Adipose tissue (tissue), 3 donors: ENCODE data around the gene CDA. TPM values are rescaled to one million over a fixed set of nuclear protein-coding genes. Genes with fewer than 3 reads are reported as not detected.
A peak's percentile ranks its signal among the peaks of the same experiment; 100 is the strongest.

Experiments used
- H3K27ac ChIP-seq: one replicate; pipeline ENCODE4 v1.5.1; 2013; ENCODE audit warnings: low read depth, low read length
- WGBS, 3 donors: extraction: QIAGEN DNeasy Blood & Tissue Kit; methylation state at CpG; one replicate each; pipeline ENCODE4 v1.1.7; 2013; 5-methylcytosine and 5-hydroxymethylcytosine counted together
- polyA plus RNA-seq, 3 donors: library from polyadenylated mRNA; stranded (reverse); fragments of 200-250 nt; gene quantifications; one replicate each; pipeline ENCODE4 v1.2.3, GENCODE V29; 2013
- donor health status: healthy with polysubstance abuse.
- donor health status: Bipolar disorder and iron deficiency.
- donor health status: healthy.

Gene CDA
- polyA plus RNA-seq, 3 donors: 0.66 to 29.8 (median 9.8) TPM

- WGBS, 3 donors: 75 to 77% (median 76%) methylated on average over 3 of the region's 3 CpGs
- H3K27ac ChIP-seq: no peak overlapping the region
Measured at GRCh38 chr1:20578062-20578461, 10.8 kb upstream of the CDA start.

GRCh38 chr1:20578721-20579395 is 10.0 kb upstream of the CDA start:
- WGBS, 3 donors: 58 to 69% (median 64%) methylated on average over 13 of the region's 13 CpGs
- no peak overlapping the region for H3K27ac ChIP-seq

GRCh38 chr1:20584890-20585289 is 4.0 kb upstream of the CDA start:
- WGBS, 3 donors: 41 to 59% (median 50%) methylated on average over 2 of the region's 2 CpGs
- H3K27ac ChIP-seq: no peak overlapping the region

GRCh38 chr1:20586953-20587660 is 1.8 kb upstream of the CDA start:
- WGBS, 3 donors: 65 to 74% (median 68%) methylated on average over 9 to 10 of the region's 10 CpGs
- no peak overlapping the region for H3K27ac ChIP-seq

GRCh38 chr1:20587661-20588053 is 1.2 kb upstream of the CDA start:
- 45 to 58% (median 51%) methylated on average over 2 of the region's 2 CpGs for WGBS, 3 donors
- H3K27ac ChIP-seq: no peak overlapping the region

GRCh38 chr1:20589331-20590278 is 708 bp downstream of the CDA start:
- peak overlapping the region; percentile 48 for H3K27ac ChIP-seq
- WGBS, 3 donors: 4 to 13% (median 5%) methylated on average over 24 of the region's 24 CpGs

GRCh38 chr1:20590306-20590777 is 1.4 kb downstream of the CDA start:
- H3K27ac ChIP-seq: peak overlapping the region; percentile 48
- 25 to 28% (median 26%) methylated on average over 7 of the region's 7 CpGs for WGBS, 3 donors

- WGBS, 3 donors: 74 to 86% (median 84%) methylated on average over 5 of the region's 5 CpGs
- no peak overlapping the region for H3K27ac ChIP-seq
Measured at GRCh38 chr1:20593756-20594155, 4.9 kb downstream of the CDA start.

- no peak overlapping the region for H3K27ac ChIP-seq
- WGBS, 3 donors: 83 to 93% (median 90%) methylated on average over 14 of the region's 14 CpGs
Measured at GRCh38 chr1:20594746-20595145, 5.8 kb downstream of the CDA start.

- WGBS, 3 donors: 46 to 68% (median 64%) methylated on average over 6 of the region's 6 CpGs
- H3K27ac ChIP-seq: no peak overlapping the region
Measured at GRCh38 chr1:20596106-20596505, 7.2 kb downstream of the CDA start.

- H3K27ac ChIP-seq: no peak overlapping the region
- WGBS, 3 donors: 47 to 72% (median 49%) methylated on average over 3 of the region's 3 CpGs
Measured at GRCh38 chr1:20597650-20598049, 8.8 kb downstream of the CDA start.

- no peak overlapping the region for H3K27ac ChIP-seq
- WGBS, 3 donors: 74 to 87% (median 83%) methylated on average over 5 of the region's 5 CpGs
Measured at GRCh38 chr1:20600156-20600555, 11.3 kb downstream of the CDA start.

GRCh38 chr1:20601129-20601825 is 12.4 kb downstream of the CDA start:
- WGBS, 3 donors: 41 to 73% (median 63%) methylated on average over 5 of the region's 5 CpGs
- no peak overlapping the region for H3K27ac ChIP-seq

- no peak overlapping the region for H3K27ac ChIP-seq
- 71 to 82% (median 80%) methylated on average over 4 of the region's 4 CpGs for WGBS, 3 donors
Measured at GRCh38 chr1:20602851-20603450, 14.1 kb downstream of the CDA start.

- whole genome bisulfite sequencing, 3 donors: 65 to 82% (median 73%) methylated on average over 9 of the region's 9 CpGs
- no peak overlapping the region for H3K27ac ChIP-seq
Measured at GRCh38 chr1:20603504-20604464, 14.9 kb downstream of the CDA start.

- H3K27ac ChIP-seq: no peak overlapping the region
- WGBS, 3 donors: 56 to 86% (median 72%) methylated on average over 7 of the region's 7 CpGs
Measured at GRCh38 chr1:20604678-20605077, 15.8 kb downstream of the CDA start.
